NCI-H2171 treated with DMSO at 0.1 percent for 48 hours (cell line): ENCODE data around the gene SGIP1.

ENCODE experiments used
- DNase-seq: peaks from one replicate; lab custom pipeline; 2025; lab: John Stamatoyannopoulos, UW

Gene SGIP1

DNA sequence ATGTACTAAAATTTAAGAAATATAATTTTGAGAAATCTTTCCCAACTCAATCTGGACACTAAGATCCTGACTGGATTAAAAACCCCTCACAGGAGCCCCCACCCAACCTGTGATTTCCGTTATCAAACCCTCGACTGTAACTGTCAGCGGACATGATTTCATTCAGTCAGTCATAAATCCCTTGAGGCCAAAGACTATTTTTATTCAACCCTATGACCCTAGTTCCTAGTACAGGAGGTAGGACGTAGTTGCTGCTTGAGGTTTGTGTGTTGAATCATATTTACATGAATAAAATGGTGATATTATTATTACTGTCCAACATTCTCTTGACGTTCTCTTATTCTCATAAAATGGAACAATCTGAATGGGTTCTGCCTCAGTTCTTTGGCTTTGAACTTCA, 145.2 kb downstream of the SGIP1 start:
- no peak for DNase-seq

DNA sequence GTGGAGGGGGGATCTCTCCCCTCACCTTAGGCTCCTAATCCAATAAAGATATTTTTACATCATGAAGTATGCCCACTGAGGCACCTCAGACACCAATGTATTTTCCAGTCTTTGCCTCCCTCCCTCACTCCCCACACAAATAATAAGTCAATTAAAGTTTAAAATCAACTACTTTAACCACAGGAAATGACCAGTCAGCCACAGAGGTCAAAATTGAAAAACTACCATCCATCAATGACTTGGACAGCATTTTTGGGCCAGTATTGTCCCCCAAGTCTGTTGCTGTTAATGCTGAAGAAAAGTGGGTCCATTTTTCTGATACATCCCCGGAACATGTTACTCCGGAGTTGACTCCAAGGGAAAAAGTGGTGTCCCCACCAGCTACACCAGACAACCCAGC, 147.7 kb downstream of the SGIP1 start:
- DNase-seq = no peak

DNA sequence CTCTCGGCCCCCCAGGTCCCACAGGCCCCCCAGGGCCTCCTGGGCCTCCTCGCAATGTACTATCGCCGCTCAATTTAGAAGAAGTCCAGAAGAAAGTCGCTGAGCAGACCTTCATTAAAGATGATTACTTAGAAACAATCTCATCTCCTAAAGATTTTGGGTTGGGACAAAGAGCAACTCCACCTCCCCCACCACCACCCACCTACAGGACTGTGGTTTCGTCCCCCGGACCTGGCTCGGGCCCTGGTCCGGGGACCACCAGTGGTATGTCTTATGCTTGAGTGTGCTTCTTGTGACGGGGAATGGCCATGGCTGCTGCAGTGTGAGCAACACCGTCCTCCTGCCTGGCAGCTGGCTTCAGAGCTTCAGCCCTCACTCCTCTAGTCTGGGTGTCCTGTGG, 148.2 kb downstream of the SGIP1 start:
- DNase-seq = no peak

DNA sequence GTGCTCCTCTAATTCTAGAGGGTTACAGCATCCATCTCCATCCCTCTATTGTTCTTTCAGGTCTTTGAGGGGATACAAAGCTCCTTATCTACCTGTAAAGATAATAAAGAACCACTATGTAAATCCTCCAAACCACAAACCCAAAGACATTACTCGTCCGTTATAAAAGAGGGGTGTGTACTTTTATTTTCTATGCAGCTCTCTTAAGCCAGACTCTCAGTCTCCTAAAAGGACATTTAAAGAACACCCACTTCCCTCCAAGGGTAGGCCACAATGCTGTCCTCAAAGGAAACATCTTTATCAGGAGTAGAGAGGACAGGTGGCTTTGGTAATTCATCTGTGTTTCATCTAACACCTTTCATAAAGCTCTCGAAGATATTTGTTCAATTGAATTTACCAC, 150.4 kb downstream of the SGIP1 start:
- DNase-seq = no peak

DNA sequence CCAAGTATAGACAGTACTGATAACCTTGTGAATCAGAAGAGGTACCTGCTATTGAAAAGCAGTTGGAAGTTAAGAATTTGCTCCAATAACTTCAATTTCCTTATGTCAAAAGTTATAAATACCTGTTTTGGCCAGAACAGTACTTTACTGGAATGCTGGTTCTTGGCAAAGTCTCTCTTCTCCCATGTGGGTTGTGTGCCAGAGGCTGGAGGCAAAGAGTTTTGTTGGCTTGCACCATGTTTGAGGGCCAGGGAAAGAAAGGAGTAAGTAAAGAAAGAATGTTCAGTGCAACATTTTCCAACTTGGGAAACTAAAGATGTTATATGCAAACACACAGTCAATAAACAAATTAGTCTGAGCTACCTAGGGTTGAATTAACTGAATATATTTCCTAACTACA, 151.3 kb downstream of the SGIP1 start:
- no peak for DNase-seq

DNA sequence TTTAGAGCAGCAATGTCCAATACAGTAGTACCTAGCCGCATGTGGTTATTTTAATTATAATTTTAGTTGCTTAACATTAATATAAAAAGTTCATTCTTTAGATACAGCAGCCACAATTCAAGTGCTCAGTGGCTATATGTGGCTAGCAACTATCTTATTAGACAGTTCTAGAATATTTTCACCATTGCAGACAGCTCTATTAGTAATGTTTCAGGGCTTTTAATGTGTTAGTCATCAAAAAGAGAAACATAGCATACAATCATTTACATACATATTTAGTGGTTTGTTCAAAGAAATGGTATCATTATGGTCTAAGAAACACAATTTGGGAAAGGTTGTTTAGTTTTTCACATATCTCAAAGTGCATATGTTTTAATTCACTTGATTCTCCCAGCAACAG, 151.7 kb downstream of the SGIP1 start:
- no peak for DNase-seq

DNA sequence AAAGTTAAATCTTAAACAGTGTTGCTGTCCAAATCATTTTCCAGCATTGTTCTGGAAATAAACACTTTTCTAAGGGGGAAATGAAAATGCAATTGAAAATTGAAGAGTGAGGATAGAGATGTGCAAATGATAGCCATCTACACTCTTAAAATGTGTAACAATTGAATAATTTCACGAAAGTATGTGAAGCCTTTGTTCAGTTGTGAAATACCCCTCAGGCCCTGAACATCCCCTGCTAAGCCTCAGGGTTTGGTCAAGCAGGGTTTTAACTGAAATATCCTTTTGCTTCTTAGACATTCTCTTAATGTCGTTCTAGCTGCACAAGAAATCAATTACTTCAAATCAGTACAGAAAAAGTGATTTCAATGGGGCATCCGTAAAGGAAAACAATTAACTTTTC, 152.5 kb downstream of the SGIP1 start:
- no peak for DNase-seq

DNA sequence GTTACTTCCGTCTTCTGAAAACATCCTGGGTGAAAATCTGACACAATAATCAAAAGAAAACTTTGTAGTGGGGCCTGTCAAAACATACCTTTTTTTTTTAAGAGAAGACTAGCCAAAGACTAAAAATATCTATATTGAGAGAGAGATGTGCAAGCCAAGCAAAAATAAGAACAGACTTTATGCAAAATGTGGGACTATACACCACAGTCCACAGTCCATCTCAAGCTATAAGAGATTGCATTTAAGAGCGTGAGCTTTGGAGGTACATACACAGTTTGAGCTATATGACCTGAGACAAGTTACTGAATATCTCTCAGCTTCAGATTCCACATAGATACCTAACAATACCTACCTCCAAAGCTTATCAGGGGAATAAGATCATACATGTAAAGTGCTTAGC, 153.4 kb downstream of the SGIP1 start:
- no peak for DNase-seq

DNA sequence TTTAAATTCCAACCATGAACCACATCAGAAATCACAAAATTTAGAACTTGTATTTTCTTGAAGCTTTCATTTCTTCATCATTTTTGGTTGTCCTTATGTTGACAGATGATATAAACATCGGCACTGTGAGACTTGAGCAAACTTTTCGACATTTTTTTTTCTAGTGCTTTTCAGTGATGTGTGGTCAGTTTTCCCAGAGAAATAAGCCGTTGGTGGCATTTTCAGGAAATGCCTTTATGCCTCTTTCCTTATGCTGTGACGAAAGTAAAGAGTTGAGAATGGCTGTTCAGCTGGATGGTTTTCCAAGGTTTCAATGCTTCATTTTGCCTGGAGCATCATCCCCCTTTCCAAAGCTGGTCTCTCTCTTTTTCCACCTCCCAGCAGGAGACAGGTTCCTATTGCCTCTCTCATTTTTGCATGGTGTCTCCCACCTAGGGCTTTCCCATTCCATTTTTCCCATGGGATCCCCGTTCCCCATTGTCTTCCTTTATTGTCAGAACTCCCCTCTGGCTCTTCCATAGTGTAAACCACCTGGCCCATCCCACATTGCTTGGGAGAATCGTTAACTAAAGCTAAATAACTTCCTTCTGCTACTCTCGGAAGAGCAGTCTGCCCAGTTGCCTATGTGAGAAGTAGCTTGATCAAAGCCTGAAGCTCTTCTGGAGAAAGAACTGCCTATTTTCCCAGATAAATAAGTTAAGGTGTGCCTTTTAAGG, 156.9 kb downstream of the SGIP1 start:
- no peak for DNase-seq

DNA sequence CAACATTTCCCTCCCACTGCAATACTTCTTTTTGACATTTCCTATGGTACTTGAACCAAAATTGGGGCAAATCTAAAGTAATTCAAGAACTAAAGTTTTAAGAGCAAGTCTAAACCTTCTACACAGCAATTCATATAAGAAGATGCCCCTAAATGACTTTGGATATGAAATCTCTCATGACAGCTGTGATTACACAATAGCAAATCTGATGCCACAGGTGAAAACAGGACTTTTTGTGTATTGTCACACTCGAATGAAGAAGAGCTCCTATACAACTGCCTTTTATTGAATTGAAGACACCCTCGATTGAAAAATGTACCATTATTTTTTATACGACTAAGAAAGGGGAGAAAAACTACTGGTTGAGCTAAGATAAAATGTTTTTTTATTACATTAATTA, 158.7 kb downstream of the SGIP1 start:
- DNase-seq = no peak

DNA sequence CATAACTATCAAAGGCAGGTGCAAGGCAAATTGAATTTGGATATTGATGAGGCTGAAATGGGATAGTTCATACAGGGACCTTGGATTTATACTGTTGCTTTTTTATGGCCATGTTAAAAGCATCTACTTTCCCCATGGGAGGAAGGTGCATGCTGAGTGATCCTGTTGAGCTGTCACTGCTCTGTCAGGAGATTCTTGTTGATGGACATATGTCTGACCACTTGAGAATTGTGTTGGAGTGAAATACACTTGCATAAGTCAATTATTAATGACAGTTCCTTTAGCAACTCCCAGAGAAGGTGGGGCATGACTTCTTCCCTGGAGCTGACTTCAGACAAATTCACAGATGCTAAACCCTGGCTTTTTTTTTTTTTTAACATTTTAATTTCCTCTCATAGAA, 159.9 kb downstream of the SGIP1 start:
- no peak for DNase-seq

DNA sequence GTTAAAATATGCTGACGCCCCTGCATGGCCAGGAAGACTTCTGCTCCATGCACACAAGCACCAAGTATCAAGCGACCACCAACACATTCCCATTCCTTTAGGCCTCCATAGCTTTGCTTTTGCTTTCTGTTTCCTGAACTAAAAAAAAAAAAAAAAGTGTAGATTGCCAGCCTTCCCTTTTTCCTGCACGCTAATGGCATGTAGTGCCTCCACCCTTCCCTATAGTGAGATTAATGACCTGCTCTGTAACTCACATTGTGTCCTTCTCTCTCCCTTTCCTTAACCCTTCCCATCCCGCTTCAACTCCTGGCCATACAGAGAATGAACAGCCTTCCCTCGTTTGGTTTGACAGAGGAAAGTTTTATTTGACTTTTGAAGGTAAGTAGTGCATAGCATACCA, 161.2 kb downstream of the SGIP1 start:
- peak; percentile 14 for DNase-seq

DNA sequence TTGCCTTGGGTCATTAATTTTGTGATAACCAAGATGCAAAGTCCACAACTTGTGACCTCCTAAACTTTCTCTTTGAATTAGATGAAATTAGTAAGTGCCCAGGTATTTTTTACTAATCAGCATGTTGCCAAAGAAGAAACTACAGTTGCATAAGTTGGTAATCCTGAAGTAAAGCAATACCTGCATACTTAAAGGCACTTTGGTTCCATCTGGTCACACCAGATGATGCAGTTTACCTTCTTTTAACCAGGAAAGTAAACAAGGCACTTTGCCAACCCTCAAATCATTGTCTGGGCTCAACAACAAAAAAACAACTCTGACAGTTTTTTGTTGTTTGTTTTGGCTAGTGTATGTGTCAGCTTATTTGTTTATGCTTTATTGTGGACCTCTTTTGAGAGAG, 162.8 kb downstream of the SGIP1 start:
- DNase-seq = peak; percentile 58

DNA sequence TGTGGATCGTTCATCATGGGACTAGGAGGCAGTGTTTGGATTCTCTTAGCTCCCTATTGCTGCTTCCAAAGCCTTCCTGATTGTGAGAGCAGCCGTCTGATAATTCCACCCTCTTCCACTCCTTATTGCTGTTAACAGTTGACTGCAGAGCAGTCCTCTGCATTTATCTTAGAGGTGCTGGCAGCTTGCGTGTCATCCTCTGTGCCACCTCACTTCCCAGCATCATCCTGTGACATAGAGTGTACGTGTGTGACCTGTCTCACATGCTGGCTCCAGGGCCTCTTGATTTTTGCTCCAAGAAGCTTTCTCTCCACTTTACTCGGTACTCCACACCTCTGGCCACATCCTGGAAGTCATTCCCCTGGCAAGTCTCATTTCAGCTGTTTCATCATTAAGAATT, 165.3 kb downstream of the SGIP1 start:
- no peak for DNase-seq

DNA sequence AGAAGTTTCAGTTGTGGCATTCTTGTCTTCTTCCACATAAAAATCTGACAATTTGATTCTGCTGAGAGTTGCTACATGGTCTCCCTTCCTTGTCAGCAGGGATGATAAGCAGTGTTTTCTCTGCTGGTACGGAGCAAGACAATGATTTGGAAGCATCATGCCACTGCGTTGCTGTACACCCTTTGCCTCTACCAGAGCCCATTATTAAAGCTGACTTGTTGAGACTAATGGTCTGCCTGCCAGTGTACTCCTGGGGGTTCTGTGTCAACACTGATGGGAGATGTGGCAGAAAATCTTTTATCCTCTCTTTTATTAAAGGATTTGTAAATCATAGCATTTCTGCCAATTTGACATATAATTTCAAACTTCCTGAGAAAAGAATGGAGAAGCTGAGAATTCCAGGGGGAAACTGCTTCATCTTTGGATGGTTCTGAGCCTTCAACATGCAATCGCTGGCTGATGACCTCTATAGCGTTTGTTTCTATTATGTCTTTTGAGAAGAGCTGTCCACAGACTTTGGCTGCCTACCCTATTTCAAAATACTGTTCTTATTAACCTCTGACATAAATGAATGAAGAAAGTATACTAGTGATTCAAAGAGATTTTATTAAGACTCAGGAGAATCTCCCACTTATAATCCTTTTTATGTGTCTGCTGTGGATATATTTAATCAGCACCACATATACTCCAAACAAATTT, 170.4 kb downstream of the SGIP1 start:
- DNase-seq = no peak

DNA sequence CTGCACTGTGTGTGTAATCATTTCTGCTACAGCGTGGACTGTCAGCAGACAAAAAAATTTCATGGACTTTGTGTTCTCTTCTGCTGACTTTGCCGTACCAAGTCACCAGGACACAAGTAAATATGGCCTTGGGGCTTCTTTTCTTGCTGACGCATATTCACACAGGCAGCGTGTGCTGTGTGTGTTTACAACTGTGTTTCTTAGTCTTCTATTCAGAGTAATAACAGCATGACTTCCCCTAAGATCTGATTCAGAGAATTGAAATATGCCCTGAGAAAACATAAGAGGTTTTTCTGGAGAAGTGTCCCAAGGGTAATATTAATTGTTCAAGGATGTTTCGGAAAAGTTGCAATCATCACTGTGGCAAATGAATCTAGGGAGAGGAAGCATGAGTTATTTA, 171.2 kb downstream of the SGIP1 start:
- peak; percentile 9 for DNase-seq

DNA sequence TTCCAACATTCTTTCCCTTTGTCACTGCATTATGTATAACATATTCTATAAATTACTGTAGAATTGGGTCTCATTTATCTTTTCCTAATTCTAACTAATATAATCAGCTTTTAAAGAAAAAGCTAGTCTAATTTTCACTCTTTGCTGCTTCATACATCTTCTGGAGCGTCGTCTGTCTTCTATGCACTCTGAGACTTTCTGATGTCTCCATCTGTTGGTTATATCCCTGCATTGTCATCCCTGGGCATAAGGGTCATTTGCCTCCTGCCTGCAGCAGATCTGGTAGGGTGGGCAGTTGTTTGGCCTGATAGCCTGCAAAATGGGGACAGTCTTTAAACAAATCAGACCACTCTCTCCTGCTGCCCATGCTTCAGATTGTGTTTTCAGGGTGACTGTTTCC, 177.5 kb downstream of the SGIP1 start:
- DNase-seq = no peak

DNA sequence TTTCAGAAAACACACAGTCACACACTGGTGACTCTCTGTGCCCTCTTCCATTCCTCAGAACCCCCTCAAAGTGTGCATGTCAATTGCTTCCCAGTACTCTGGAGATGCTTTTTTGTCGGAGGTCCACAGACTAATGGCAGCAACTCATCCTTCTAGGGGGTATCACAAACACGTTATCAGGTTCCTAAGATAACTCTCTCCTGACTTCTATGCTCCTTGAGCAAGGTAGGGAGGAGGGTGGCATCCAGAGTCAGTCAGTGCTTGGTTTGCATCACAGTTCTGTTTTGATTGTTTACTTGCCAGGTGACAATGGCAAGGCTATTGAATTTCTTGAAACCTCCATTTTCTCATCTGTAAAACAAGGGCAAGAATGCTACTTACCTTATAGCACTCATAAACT, 178.9 kb downstream of the SGIP1 start:
- DNase-seq = peak; percentile 59

DNA sequence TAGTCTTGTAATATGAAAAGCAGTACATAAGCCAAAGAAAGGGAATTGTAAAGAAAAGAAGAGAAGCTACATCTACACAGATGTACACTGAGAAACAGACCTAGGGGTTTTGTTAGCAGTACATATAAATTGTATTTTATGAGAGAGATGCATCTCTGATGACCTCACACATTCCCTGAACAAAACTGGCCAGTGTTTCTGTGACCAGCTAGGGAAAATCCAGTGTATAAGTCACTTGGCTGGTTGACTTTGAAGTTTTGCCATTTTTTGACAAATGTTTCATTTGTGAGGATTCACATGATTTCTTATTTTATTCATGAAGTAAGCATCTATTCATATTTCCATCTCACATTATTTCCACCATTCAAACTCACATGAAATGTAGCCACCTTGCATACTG, 190.0 kb downstream of the SGIP1 start:
- no peak for DNase-seq

DNA sequence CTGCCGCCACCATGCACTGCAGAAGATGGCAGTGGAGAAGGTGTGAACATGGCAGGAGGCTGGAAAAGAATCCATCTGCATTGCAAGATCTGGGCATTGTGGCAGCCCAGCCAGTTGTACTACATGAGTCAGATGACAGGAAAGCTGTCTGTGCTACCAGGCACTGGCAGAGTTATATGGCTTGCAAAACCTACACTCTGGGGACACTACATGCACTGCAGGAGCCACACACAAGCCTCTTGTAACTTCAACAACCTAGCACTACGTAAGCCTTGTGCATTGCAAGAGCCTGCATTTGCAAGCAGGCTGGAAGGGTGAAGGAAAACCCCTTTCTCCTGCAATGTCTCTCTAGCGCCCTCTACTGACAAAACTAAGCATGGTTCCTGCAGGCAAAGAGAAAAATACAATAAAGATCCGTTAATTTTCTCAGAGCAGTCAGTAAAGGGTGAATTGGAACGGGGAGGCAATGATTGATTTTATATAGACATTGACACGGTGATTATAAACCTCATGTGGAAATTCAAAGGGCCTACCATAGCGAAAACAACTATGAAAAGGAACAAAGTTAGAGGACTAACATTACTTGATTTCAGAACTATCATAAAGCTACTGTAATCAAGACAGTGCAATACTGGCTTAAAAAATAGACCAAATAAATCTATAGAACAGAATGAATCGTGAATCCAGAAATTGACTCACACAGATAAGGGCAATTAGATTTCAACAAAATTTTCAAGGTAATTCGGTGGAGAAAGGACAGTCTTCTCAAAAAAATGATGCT, 192.1 kb downstream of the SGIP1 start:
- DNase-seq = peak; percentile 38

DNA sequence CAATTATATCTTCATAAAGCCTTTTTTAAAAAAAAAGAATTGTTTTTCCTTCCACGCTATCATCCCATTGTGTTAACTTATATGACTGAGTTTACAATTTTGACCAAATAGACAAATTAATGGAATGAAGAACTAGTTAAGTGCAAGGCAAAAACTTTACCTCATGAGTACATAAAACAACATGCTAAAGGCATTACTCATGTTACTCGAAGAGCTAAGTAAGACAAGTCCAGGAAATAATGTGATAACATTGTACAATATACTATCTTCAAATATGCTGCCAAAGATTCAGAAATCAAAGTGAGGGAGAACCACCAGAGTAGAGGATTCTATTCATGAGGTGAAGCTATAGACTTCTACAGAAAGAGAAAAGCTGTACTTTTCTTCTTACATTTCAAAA, 194.1 kb downstream of the SGIP1 start:
- no peak for DNase-seq

DNA sequence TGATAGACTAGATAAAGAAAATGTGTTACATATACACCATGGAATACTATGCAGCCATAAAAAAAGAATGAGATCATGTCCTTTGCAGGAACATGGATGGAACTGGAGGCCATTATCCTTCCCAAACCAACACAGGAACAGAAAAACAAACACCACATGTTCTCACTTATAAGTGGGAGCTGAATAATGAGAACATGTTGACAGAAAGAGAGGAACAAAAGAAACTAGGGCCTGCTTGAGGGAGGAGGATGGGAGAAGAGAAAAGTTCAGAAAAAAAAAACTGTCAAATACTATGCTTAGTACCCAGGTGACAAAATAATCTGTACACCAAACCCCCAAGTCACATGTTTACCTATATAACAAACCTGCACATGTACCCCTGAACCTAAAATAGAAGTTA, 194.8 kb downstream of the SGIP1 start:
- peak; percentile 88 for DNase-seq

DNA sequence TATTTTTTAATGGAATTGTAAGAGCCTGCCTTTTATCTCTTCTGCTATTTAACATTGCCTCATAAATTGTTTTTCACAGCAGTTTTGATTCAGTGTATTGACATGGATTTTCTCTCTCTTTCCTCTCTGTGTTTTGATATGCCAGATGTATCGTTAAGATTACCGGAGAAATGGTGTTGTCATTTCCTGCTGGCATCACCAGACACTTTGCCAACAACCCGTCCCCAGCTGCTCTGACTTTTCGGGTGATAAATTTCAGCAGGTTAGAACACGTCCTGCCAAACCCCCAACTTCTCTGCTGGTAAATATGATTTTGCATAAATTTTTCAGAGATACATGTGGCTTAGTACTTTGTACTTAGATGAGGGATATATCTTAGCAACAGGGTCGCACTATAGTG, 195.2 kb downstream of the SGIP1 start:
- DNase-seq = peak; percentile 92
